Body of pancreas (tissue), 4 donors: ENCODE measurements around the gene AKAP13.

Experiments
- CTCF ChIP-seq, 7 experiments: fragments of 450-650 bp in 4 of 7; fragments of 200-600 bp in 3 of 7; sonication (generic) in 3 of 7; IDR thresholded peaks; one replicate each; pipeline ENCODE4 v1.5.1; 2016 to 2019; ENCODE audit warnings: antibody characterized with exemption in 7 of 7
- POLR2A ChIP-seq, 3 donors: fragments of 450-650 bp; IDR thresholded peaks; one replicate each; pipeline ENCODE4 v1.6.1; 2016; ENCODE audit warnings: antibody characterized with exemption in 3 of 3, mild to moderate bottlenecking in 2 of 3

- TF ChIP-seq POLR2A (IDR thresholded peaks at IDR 0.05) (no peak), CTCF (IDR thresholded peaks at IDR 0.05) (no peak)
Measured at GRCh38 chr15:85551221-85551832, 170.9 kb downstream of the AKAP13 start.
